HepG2 (cell line): Measurements from ENCODE around the gene GHRH.

Source experiments
- ATF7 ChIP-seq, 2 experiments: fragments of 450-650 bp in 1 of 2; sonication (generic) in 1 of 2; formaldehyde crosslinking in 1 of 2; IDR thresholded peaks; 2 replicates each; pipeline versions ENCODE4 v1.4.0 to v1.6.1; 2016 to 2020; ENCODE audit warnings: antibody characterized with exemption in 1 of 2, mild to moderate bottlenecking in 1 of 2, missing genetic modification reagents in 1 of 2
- CC2D1A ChIP-seq: sonication (generic); formaldehyde crosslinking; IDR thresholded peaks from 2 replicates; pipeline ENCODE4 v1.8.1; 2023; ENCODE audit warnings: mild to moderate bottlenecking, missing genetic modification reagents
- CHD2 ChIP-seq: IDR thresholded peaks from 2 replicates; pipeline ENCODE4 v1.6.1; 2011; ENCODE audit warnings: low read depth, low read length, improper control_type of control experiment
- FOSL1 ChIP-seq: sonication (generic); formaldehyde crosslinking; IDR thresholded peaks from 2 replicates; pipeline ENCODE4 v1.9.0; 2021; ENCODE audit warnings: missing genetic modification reagents, borderline replicate concordance
- GATA4 ChIP-seq: sonication (generic); IDR thresholded peaks from 2 replicates; pipeline ENCODE4 v1.6.1; 2016; ENCODE audit warnings: antibody characterized with exemption, low read depth, borderline replicate concordance
- HNRNPH1 ChIP-seq: fragments of 200-400 bp; formaldehyde crosslinking; optimal IDR thresholded peaks from 2 replicates; pipeline ENCODE3; 2017; ENCODE audit warnings: mild to moderate bottlenecking, low read depth, low read length
- MTF1 ChIP-seq: sonication (generic); formaldehyde crosslinking; IDR thresholded peaks from 2 replicates; pipeline ENCODE4 v1.5.0; 2020; ENCODE audit warnings: missing genetic modification reagents
- NFATC3 ChIP-seq: sonication (generic); formaldehyde crosslinking; IDR thresholded peaks from 2 replicates; pipeline ENCODE4 v1.5.1; 2020; ENCODE audit warnings: mild to moderate bottlenecking, missing genetic modification reagents
- NPAS2 ChIP-seq: sonication (generic); formaldehyde crosslinking; IDR thresholded peaks from 2 replicates; pipeline ENCODE4 v1.8.0; 2022; ENCODE audit warnings: mild to moderate bottlenecking, missing genetic modification reagents, borderline replicate concordance
- PAWR ChIP-seq: sonication (generic); formaldehyde crosslinking; IDR thresholded peaks from 2 replicates; pipeline ENCODE4 v1.4.0; 2020; ENCODE audit warnings: missing genetic modification reagents, mild to moderate bottlenecking, borderline replicate concordance
- SMARCC2 ChIP-seq: fragments of 450-650 bp; IDR thresholded peaks from 2 replicates; pipeline ENCODE4 v1.6.1; 2017; ENCODE audit warnings: antibody characterized with exemption, mild to moderate bottlenecking
- ZNF432 ChIP-seq: sonication (generic); formaldehyde crosslinking; IDR thresholded peaks from 2 replicates; pipeline ENCODE4 v1.5.0; 2020; ENCODE audit warnings: missing genetic modification reagents, mild to moderate bottlenecking, borderline replicate concordance
- ZNF841 ChIP-seq: sonication (generic); formaldehyde crosslinking; IDR thresholded peaks from 2 replicates; pipeline ENCODE4 v1.8.1; 2023; ENCODE audit warnings: missing genetic modification reagents, borderline replicate concordance
- TF ChIP-seq, protein P1 (sequence below): sonication (generic); formaldehyde crosslinking; IDR thresholded peaks from 2 replicates; pipeline ENCODE4 v1.4.0; 2020; ENCODE audit warnings: missing genetic modification reagents

DNA sequence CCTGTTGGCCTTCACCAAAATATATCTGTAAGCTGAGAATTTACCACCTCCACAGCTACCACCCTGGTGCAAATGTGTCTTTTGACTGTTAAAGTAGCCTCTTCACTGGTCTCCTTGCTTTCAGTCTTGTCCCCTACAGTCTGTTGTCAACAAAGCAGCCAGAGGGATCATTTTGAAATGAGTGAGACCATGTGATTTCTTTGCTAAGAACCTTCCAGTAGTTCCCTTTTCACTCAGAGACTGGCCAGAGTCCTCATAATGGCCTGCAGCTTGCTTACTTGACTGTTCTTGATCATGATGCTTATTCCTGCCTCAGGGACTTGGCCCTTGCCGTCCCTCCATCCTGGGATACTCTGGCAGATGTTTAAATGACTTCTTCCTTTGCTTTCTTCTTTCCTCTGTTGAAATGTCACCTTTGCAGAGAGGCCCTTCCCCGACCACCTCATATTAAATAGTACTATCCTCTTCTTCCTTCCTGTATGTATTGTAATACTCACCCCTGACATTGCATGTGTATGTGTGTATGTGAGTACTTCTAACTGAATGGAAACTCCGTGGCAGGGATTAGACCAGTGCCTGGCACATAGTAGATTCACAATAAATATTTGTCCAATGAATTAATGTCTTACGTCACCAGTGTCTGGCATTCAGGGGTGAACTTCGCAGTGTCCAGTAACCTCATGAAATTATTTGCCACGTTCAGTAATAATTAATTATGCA, 32.8 kb upstream of the GHRH start:
- TF ChIP-seq CC2D1A (CRISPR knock-in tag) (no peak), CHD2 (no peak), MTF1 (no peak), FOSL1 (no peak), NPAS2 (no peak), SMARCC2 (no peak), GATA4 (no peak), ZNF432 (CRISPR knock-in tag) (no peak), HNRNPH1 (no peak), NFATC3 (no peak), ATF7 (IDR thresholded peaks at IDR 0.05) (no peak), ATF7 (CRISPR knock-in tag; IDR thresholded peaks at IDR 0.05) (no peak), PAWR (CRISPR knock-in tag) (no peak), ZNF841 (CRISPR knock-in tag) (no peak)
- TF ChIP-seq, protein P1, sequence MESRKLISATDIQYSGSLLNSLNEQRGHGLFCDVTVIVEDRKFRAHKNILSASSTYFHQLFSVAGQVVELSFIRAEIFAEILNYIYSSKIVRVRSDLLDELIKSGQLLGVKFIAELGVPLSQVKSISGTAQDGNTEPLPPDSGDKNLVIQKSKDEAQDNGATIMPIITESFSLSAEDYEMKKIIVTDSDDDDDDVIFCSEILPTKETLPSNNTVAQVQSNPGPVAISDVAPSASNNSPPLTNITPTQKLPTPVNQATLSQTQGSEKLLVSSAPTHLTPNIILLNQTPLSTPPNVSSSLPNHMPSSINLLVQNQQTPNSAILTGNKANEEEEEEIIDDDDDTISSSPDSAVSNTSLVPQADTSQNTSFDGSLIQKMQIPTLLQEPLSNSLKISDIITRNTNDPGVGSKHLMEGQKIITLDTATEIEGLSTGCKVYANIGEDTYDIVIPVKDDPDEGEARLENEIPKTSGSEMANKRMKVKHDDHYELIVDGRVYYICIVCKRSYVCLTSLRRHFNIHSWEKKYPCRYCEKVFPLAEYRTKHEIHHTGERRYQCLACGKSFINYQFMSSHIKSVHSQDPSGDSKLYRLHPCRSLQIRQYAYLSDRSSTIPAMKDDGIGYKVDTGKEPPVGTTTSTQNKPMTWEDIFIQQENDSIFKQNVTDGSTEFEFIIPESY (CRISPR knock-in tag), result no peak
